GM23248 (cell line): ENCODE measurements around the gene RGS17. TPM values are rescaled to one million over a fixed set of nuclear protein-coding genes. Genes with fewer than 3 reads are reported as not detected.

ENCODE experiments used
- DNase-seq: peaks from one replicate; pipeline ENCODE4 v3.0.0-alpha.2; 2015
- H2AFZ ChIP-seq: fragments of 200-600 bp; sonication (generic); 2 replicates; pipeline ENCODE4 v1.6.1; 2016; ENCODE audit warnings: antibody characterized with exemption
- H3F3A ChIP-seq: fragments of 200-600 bp; sonication (generic); 2 replicates; pipeline ENCODE4 v1.6.1; 2016; ENCODE audit warnings: mild to moderate bottlenecking, antibody characterized with exemption, mixed run types; ENCODE audit not compliant: insufficient read depth
- H3K27ac ChIP-seq: fragments of 200-600 bp; sonication (generic); 2 replicates; pipeline ENCODE4 v1.5.1; 2016; ENCODE audit warnings: mild to moderate bottlenecking
- H3K27me3 ChIP-seq: fragments of 200-600 bp; sonication (generic); replicated peaks from 2 replicates; pipeline ENCODE4 v1.6.1; 2016; ENCODE audit warnings: mild to moderate bottlenecking; ENCODE audit not compliant: insufficient read depth
- H3K36me3 ChIP-seq: fragments of 200-600 bp; sonication (generic); 2 replicates; pipeline ENCODE4 v1.6.1; 2016; ENCODE audit warnings: low read depth, mild to moderate bottlenecking
- H3K4me1 ChIP-seq: fragments of 200-600 bp; sonication (generic); 2 replicates; pipeline ENCODE4 v1.6.1; 2016; ENCODE audit warnings: mild to moderate bottlenecking; ENCODE audit not compliant: insufficient read depth
- H3K4me2 ChIP-seq: fragments of 200-600 bp; sonication (generic); one replicate; pipeline ENCODE4 v1.6.1; 2016; ENCODE audit warnings: mild to moderate bottlenecking; ENCODE audit not compliant: unreplicated experiment
- H3K4me3 ChIP-seq: fragments of 200-600 bp; sonication (generic); 2 replicates; pipeline ENCODE4 v1.5.1; 2016; ENCODE audit warnings: mild to moderate bottlenecking
- H3K79me2 ChIP-seq: fragments of 200-600 bp; sonication (generic); 2 replicates; pipeline ENCODE4 v1.6.1; 2016; ENCODE audit warnings: mild to moderate bottlenecking; ENCODE audit not compliant: insufficient read depth
- H3K9ac ChIP-seq: fragments of 200-600 bp; sonication (generic); 2 replicates; pipeline ENCODE4 v1.6.1; 2016; ENCODE audit warnings: mild to moderate bottlenecking
- H3K9me2 ChIP-seq: fragments of 200-600 bp; sonication (generic); 2 replicates; pipeline ENCODE4 v1.6.1; 2016; ENCODE audit warnings: mixed run types, mild to moderate bottlenecking, moderate library complexity; ENCODE audit not compliant: insufficient read depth
- H3K9me3 ChIP-seq: fragments of 200-600 bp; sonication (generic); one replicate; pipeline ENCODE4 v1.6.1; 2017; ENCODE audit warnings: low read depth
- H4K20me1 ChIP-seq: fragments of 200-600 bp; sonication (generic); 2 replicates; pipeline ENCODE4 v1.6.0; 2016; ENCODE audit not compliant: insufficient read depth
- EZH2 ChIP-seq: fragments of 200-600 bp; sonication (generic); IDR thresholded peaks from 2 replicates; pipeline ENCODE4 v1.6.1; 2018; ENCODE audit warnings: antibody characterized with exemption, mild to moderate bottlenecking; ENCODE audit not compliant: insufficient read depth, poor library complexity, severe bottlenecking
- EZH2phosphoT487 ChIP-seq: fragments of 200-600 bp; sonication (generic); IDR thresholded peaks from 2 replicates; pipeline ENCODE4 v1.6.1; 2018; ENCODE audit warnings: antibody characterized with exemption, moderate library complexity, mild to moderate bottlenecking, low read depth; ENCODE audit not compliant: insufficient read depth
- WGBS, 2 experiments: methylation state at CpG; one replicate each; pipeline ENCODE4 v1.1.6; 2015 to 2017; ENCODE audit warnings: low lambda C conversion rate in 2 of 2, low coverage in 1 of 2; ENCODE audit errors: missing lambda C conversion rate in 2 of 2; 5-methylcytosine and 5-hydroxymethylcytosine counted together
- in situ Hi-C: fragments of 300-500 bp; cut with MboI; formaldehyde crosslinking; loops from 2 replicates; pipeline ENCODE4 v1.15.0; 2020
- polyA plus RNA-seq: library from polyadenylated mRNA; unstranded; fragments of >200 nt; fragmentation: Nextera tagmentation; extraction: Ambion mirVana; gene quantifications from 2 replicates; pipeline ENCODE4 v1.2.1, GENCODE V29; 2016
- total RNA-seq: library from RNA; depleted of rRNA; stranded (reverse); fragments of >200 nt; shearing (Covaris generic); gene quantifications from 2 replicates; pipeline ENCODE4 v1.2.3, GENCODE V29; 2014

The RGS17 gene
- total and polyA plus RNA-seq, 2 experiments from 2014 or later = 0.36 to 1.1 TPM

DNA sequence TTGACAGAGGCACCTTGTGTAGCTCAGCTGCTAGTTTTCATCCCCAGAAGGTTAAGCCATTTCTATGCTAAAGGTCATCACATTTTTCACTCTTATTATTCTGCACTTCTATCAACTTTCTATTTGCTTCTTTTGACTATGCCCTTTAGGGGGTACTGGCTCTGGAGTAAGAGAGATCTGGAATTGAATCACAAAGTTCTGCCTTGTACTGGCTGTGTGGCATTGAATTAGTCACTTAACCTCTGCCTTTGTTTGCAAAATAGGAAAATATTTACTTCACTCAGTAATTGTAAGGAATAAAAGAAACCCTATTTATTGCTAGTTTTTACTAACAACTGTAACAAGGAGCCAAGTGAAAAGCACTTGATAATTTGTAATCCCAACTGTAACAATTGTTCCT, 71.8 kb downstream of the RGS17 start:
- H3K4me3 ChIP-seq = no peak overlapping the region
- no peak for DNase-seq
- no peaks in the 10 kb centered on the region for H4K20me1 ChIP-seq
- H3K4me1 ChIP-seq = peaks cover 9% of the 10 kb centered on the region
- TF ChIP-seq EZH2phosphoT487 (no peak), EZH2 (no peak)
- H3F3A ChIP-seq = 0 out of 2 replicates have a peak, but pooled peaks cover 7% of the 10 kb centered on the region
- H3K9ac ChIP-seq = no peak overlapping the region
- H3K9me3 ChIP-seq = no peaks in the 10 kb centered on the region
- no peaks in the 10 kb centered on the region for H3K27me3 ChIP-seq
- H3K27ac ChIP-seq = no peak overlapping the region
- in situ Hi-C loops = no loop called here
- H2AFZ ChIP-seq = no peak overlapping the region
- no peak overlapping the region for H3K4me2 ChIP-seq
- H3K9me2 ChIP-seq = 0 out of 2 replicates have a peak, but pooled peaks cover 3% of the 10 kb centered on the region
- H3K36me3 ChIP-seq = no peaks in the 10 kb centered on the region
- no peaks in the 10 kb centered on the region for H3K79me2 ChIP-seq

DNA sequence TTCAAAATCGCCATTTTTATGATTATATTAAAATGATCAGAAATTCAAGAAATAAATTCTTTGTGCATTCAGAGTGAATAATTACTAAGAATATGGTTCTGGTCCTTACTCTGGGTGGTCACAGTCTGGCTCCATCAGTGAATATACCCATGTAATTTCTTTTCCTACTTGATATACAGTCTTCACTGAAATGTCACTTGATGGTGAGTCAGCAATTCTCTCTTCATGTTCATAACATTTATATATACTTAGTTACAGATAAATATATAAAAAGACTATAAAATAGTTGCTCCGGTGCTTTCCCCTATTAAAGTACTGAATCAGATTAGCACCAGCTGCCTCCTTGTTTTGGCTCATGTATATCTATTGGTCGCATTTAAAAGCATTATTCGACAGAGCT, 72.2 kb downstream of the RGS17 start:
- no peaks in the 10 kb centered on the region for H4K20me1 ChIP-seq
- no peak overlapping the region for H3K9ac ChIP-seq
- in situ Hi-C loops = no loop called here
- H3K9me2 ChIP-seq = 0 out of 2 replicates have a peak, but pooled peaks cover 3% of the 10 kb centered on the region
- H3K79me2 ChIP-seq = no peaks in the 10 kb centered on the region
- H3K4me1 ChIP-seq = peaks cover 9% of the 10 kb centered on the region
- 81 to 84% methylated on average over 4 of the region's 4 CpGs for WGBS, 2 experiments
- DNase-seq = no peak
- no peak overlapping the region for H3K27ac ChIP-seq
- TF ChIP-seq EZH2 (no peak), EZH2phosphoT487 (no peak)
- no peaks in the 10 kb centered on the region for H3K36me3 ChIP-seq
- no peak overlapping the region for H2AFZ ChIP-seq
- no peak overlapping the region for H3K4me3 ChIP-seq
- H3F3A ChIP-seq = 0 out of 2 replicates have a peak, but pooled peaks cover 7% of the 10 kb centered on the region
- H3K27me3 ChIP-seq = no peaks in the 10 kb centered on the region
- H3K9me3 ChIP-seq = no peaks in the 10 kb centered on the region
- no peak overlapping the region for H3K4me2 ChIP-seq

DNA sequence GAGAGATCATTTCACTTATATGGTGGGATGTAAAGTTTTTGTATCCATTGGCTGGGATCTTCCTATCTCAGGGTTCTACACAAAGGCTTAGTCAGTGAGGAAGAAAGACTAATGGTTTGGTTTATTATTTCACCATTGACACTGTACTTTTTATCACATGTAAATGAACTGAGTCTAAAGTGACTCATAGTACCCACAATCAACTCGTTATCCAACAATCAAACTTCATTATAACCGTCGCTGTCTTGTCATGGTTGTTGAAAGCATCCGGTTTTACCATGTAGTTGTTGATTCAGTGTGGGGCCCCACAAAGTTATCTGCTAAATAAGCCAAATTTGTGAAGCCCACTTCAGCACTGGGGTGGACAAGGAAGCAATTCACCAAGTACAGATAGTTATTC, 72.8 kb downstream of the RGS17 start:
- no peaks in the 10 kb centered on the region for H3K9me3 ChIP-seq
- no peak overlapping the region for H3K4me3 ChIP-seq
- in situ Hi-C loops = no loop called here
- H3K4me1 ChIP-seq = peaks cover 9% of the 10 kb centered on the region
- H4K20me1 ChIP-seq = no peaks in the 10 kb centered on the region
- no peak overlapping the region for H2AFZ ChIP-seq
- no peaks in the 10 kb centered on the region for H3K36me3 ChIP-seq
- 0 out of 2 replicates have a peak, but pooled peaks cover 7% of the 10 kb centered on the region for H3F3A ChIP-seq
- peak; percentile 12 for DNase-seq
- H3K27me3 ChIP-seq = no peaks in the 10 kb centered on the region
- H3K9ac ChIP-seq = no peak overlapping the region
- TF ChIP-seq EZH2phosphoT487 (no peak), EZH2 (no peak)
- no peak overlapping the region for H3K4me2 ChIP-seq
- H3K9me2 ChIP-seq = 0 out of 2 replicates have a peak, but pooled peaks cover 3% of the 10 kb centered on the region
- WGBS, 2 experiments = 40 to 42% methylated on average over 4 of the region's 4 CpGs
- no peak overlapping the region for H3K27ac ChIP-seq
- no peaks in the 10 kb centered on the region for H3K79me2 ChIP-seq

DNA sequence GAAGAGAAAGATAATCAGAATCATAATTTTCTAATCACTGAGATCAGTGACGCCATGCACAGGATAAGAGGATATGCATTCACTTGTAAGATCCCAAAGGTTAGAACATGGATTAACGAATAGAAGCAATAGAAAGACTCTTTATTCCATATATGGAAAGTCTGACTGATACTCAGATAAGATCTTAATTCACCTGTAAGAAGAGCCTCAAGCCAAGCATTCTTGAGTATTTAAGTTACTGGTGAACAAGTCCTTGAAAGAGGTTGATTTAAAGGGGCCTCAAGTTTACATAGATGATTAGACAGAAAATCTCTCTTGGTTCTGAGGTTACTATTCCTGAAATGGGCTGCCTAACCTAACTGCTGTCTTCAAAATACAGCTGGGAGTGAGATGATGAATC, 74.8 kb downstream of the RGS17 start:
- H3K27me3 ChIP-seq = no peaks in the 10 kb centered on the region
- H3K79me2 ChIP-seq = no peaks in the 10 kb centered on the region
- 96 to 100% methylated on average over 2 of the region's 2 CpGs for WGBS, 2 experiments
- no peaks in the 10 kb centered on the region for H3K36me3 ChIP-seq
- no peak for TF ChIP-seq EZH2
- no peak for TF ChIP-seq EZH2phosphoT487
- H3K27ac ChIP-seq = no peak overlapping the region
- DNase-seq = no peak
- no peak overlapping the region for H3K9ac ChIP-seq
- no peak overlapping the region for H3K4me2 ChIP-seq
- H3K9me2 ChIP-seq = 0 out of 2 replicates have a peak, but pooled peaks cover 3% of the 10 kb centered on the region
- in situ Hi-C loops = no loop called here
- no peak overlapping the region for H2AFZ ChIP-seq
- H3K4me3 ChIP-seq = no peak overlapping the region
- H3K4me1 ChIP-seq = peaks cover 9% of the 10 kb centered on the region
- no peaks in the 10 kb centered on the region for H4K20me1 ChIP-seq
- H3F3A ChIP-seq = 0 out of 2 replicates have a peak, but pooled peaks cover 7% of the 10 kb centered on the region
- H3K9me3 ChIP-seq = no peaks in the 10 kb centered on the region

DNA sequence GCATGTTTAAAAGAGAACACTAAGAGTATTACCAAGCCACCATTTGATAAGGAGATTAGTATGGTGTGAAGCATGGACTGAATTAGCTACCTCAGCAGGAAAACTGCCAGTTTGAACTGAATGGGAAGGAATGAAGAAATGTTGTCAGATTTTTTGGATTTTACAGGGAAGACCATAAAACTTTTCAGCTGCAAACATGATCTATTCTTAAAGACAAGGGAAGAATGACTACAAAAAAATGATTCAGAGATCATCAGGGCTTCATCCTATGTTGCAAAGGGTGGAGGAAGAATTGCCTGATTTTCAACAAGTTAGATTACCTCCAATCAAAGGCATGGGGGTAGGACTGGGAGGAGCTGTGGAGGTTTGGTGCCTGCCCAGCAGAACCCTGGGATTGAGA, 79.3 kb downstream of the RGS17 start:
- Histone ChIP-seq H3K79me2 (no peaks in the 10 kb centered on the region), H4K20me1 (no peaks in the 10 kb centered on the region), H3K9ac (no peak overlapping the region), H3K9me2 (no peaks in the 10 kb centered on the region), H3F3A (no peaks in the 10 kb centered on the region), H3K4me2 (no peak overlapping the region), H3K27ac (no peak overlapping the region), H3K4me3 (no peak overlapping the region), H3K27me3 (no peaks in the 10 kb centered on the region), H3K36me3 (no peaks in the 10 kb centered on the region), H2AFZ (no peak overlapping the region), H3K9me3 (no peaks in the 10 kb centered on the region), H3K4me1 (no peaks in the 10 kb centered on the region)
- DNase-seq = no peak
- no peak for TF ChIP-seq EZH2
- TF ChIP-seq EZH2phosphoT487 = no peak
- in situ Hi-C loops = no loop called here
